Nephron (organoid): ENCODE data around the gene SMTN.

Experiments used
- H3K27ac Mint-ChIP-seq, 3 experiments: 2 replicates each; pipeline ENCODE4 v1.8.0; 2020; ENCODE audit warnings: mixed read lengths in 3 of 3, mild to moderate bottlenecking in 2 of 3, moderate library complexity in 1 of 3
- H3K27me3 Mint-ChIP-seq: 2 replicates; pipeline ENCODE4 v1.8.0; 2021; ENCODE audit warnings: low read depth, mild to moderate bottlenecking, moderate library complexity, mixed read lengths
- H3K36me3 Mint-ChIP-seq: 2 replicates; pipeline ENCODE4 v1.8.0; 2020; ENCODE audit warnings: low read depth, mixed read lengths
- H3K4me1 Mint-ChIP-seq: 2 replicates; pipeline ENCODE4 v1.8.0; 2020; ENCODE audit warnings: mixed read lengths
- H3K4me3 Mint-ChIP-seq, 3 experiments: 2 replicates each; pipeline ENCODE4 v1.8.0; 2020; ENCODE audit warnings: mild to moderate bottlenecking in 3 of 3, mixed read lengths in 3 of 3, moderate library complexity in 2 of 3
- H3K9me3 Mint-ChIP-seq: 2 replicates; pipeline ENCODE4 v1.8.0; 2020; ENCODE audit warnings: mixed read lengths
- CTCF ChIP-seq, 3 experiments: fragments of 200-600 bp; sonication (generic); IDR thresholded peaks; one replicate each; pipeline ENCODE4 v1.5.0; 2021; ENCODE audit warnings: antibody characterized with exemption in 3 of 3; ENCODE audit not compliant: unreplicated experiment in 3 of 3

Gene SMTN

DNA sequence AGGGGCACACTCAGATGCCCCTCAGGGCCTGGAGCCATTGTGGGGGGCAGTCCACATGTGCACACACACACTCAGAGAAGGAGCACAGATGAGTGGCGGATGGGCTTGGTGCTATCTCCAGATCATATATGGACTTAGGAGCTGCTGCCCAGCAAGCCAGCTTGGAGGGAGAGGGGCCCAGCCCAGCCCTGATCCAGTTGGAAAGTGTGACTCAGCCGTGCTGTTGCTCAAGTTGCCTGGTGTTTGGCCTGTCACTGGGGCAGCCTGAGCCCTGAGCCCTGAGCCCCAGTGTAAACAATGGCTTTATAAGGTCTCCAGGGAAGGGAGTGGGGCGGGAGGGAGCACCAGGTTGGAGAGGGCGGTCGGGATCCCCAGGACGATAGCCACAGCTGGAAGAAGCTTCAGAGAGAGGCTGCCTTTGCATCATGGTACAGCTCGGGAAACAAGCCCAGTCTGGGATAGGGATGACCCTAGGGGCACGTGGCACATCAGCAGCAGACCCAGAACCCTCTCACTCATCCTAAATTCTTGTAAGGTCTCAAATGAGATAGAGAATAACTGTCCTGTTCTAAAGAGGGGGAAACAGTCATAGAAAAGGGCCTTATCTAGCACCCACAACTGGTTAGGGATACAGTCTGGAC, 21.4 kb downstream of the SMTN start:
- peaks cover 22% of the 10 kb centered on the region for H3K36me3 Mint-ChIP-seq
- H3K4me1 Mint-ChIP-seq: peaks cover 1% of the 10 kb centered on the region
- no peak for TF ChIP-seq CTCF (IDR thresholded peaks at IDR 0.05; ENCODE audit: unreplicated experiment in 3 of 3)
- no peak overlapping the region for H3K4me3 Mint-ChIP-seq
- H3K27me3 Mint-ChIP-seq: peaks cover 4% of the 10 kb centered on the region
- no peak overlapping the region for H3K27ac Mint-ChIP-seq
- H3K9me3 Mint-ChIP-seq: no peaks in the 10 kb centered on the region

GRCh38 chr22:31103111-31103510, 22.0 kb downstream of the SMTN start:
- peaks cover 6% of the 10 kb centered on the region for H3K4me1 Mint-ChIP-seq
- no peak overlapping the region for H3K27ac Mint-ChIP-seq
- no peaks in the 10 kb centered on the region for H3K9me3 Mint-ChIP-seq
- TF ChIP-seq CTCF (IDR thresholded peaks at IDR 0.05; ENCODE audit: unreplicated experiment in 3 of 3): no peak
- H3K27me3 Mint-ChIP-seq: peaks cover 4% of the 10 kb centered on the region
- H3K36me3 Mint-ChIP-seq: peaks cover 16% of the 10 kb centered on the region
- no peak overlapping the region for H3K4me3 Mint-ChIP-seq

DNA sequence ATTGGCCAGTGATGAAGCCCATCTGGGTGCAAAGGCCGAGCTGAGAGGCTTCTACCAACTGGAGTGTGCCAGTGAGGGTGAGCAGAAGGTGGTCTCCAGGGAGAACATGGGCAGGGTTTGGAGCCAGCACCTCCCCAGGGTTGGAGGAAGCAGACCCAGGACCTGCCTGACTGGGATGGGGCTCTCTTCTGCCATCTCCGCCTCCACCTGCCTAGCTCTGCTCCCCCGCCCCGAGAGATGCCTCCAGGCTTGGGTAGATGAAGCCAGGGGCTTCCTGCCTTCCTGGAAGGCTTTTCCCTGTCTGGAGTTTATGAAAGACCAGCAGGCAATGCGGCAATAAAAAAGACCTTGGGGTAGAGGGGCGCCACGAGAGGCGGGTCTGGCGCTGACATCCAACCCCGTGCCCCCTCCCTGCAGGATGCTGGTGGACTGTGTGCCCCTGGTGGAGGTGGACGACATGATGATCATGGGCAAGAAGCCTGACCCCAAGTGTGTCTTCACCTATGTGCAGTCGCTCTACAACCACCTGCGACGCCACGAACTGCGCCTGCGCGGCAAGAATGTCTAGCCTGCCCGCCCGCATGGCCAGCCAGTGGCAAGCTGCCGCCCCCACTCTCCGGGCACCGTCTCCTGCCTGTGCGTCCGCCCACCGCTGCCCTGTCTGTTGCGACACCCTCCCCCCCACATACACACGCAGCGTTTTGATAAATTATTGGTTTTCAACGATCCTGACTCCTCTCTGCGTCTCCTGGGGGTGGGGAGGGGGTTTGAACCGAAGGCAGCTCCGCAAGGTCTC, 23.0 kb downstream of the SMTN start:
- H3K4me3 Mint-ChIP-seq: peak overlapping the region in 2 of 3 experiments; percentile 25 to 50
- no peaks in the 10 kb centered on the region for H3K9me3 Mint-ChIP-seq
- peaks cover 4% of the 10 kb centered on the region for H3K27me3 Mint-ChIP-seq
- peaks cover 6% of the 10 kb centered on the region for H3K4me1 Mint-ChIP-seq
- H3K36me3 Mint-ChIP-seq: peaks cover 16% of the 10 kb centered on the region
- H3K27ac Mint-ChIP-seq: no peak overlapping the region
- TF ChIP-seq CTCF (IDR thresholded peaks at IDR 0.05; ENCODE audit: unreplicated experiment in 3 of 3): no peak

DNA sequence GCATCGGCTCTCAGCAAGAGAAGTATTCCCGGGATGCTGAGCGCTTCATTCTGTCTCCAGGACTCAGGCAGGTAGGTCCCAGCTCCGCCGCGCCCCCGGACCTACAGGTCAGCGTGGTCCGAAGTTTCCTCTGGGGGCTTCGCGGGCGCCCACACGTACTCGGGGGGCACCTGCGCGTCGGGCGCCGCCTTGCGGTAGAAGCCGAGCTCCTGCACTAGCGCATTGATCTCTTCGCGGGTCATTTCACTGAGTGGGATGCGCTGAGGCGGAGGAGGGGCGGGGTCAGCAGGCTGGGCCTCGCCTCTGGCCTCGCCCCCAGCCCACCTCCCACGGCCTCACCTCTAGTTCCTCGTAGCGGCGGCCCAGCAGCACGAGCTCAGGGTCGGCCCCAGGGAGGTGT, 23.8 kb downstream of the SMTN start:
- Mint-ChIP-seq H3K4me3 (no peak overlapping the region), H3K36me3 (peaks cover 16% of the 10 kb centered on the region), H3K4me1 (peaks cover 6% of the 10 kb centered on the region), H3K9me3 (no peaks in the 10 kb centered on the region), H3K27ac (no peak overlapping the region), H3K27me3 (peaks cover 4% of the 10 kb centered on the region)
- peak; percentile 40 to 59 (median 40) for TF ChIP-seq CTCF (IDR thresholded peaks at IDR 0.05; ENCODE audit: unreplicated experiment in 3 of 3)

GRCh38 chr22:31105282-31105929, 24.3 kb downstream of the SMTN start:
- Mint-ChIP-seq H3K36me3 (peaks cover 12% of the 10 kb centered on the region), H3K27ac (no peak overlapping the region), H3K9me3 (no peaks in the 10 kb centered on the region), H3K4me1 (peaks cover 6% of the 10 kb centered on the region), H3K4me3 (peak overlapping the region in 2 of 3 experiments; percentile 84 to 94), H3K27me3 (peaks cover 4% of the 10 kb centered on the region)
- TF ChIP-seq CTCF (IDR thresholded peaks at IDR 0.05; ENCODE audit: unreplicated experiment in 3 of 3): no peak
